Cardiac muscle cell (in vitro differentiated cells and primary cell): Measurements from ENCODE around the gene FBLN1. TPM values are rescaled to one million over a fixed set of nuclear protein-coding genes. Genes with fewer than 3 reads are reported as not detected.

Experiments
- DNase-seq, 2 donors: peaks; one replicate each; pipeline versions ENCODE4 v3.0.0 to v3.0.0-alpha.2; 2010 to 2017; ENCODE audit warnings: low read depth in 1 of 2, low spot score in 1 of 2
- H3K27ac ChIP-seq: fragments of 200-600 bp; sonication (generic); 2 replicates; pipeline ENCODE4 v1.5.1; 2016
- H3K27me3 ChIP-seq: fragments of 200-600 bp; sonication (generic); 2 replicates; pipeline ENCODE4 v1.6.0; 2016; ENCODE audit warnings: control low read depth
- H3K36me3 ChIP-seq: fragments of 200-600 bp; sonication (generic); 2 replicates; pipeline ENCODE4 v1.5.1; 2016; ENCODE audit warnings: control low read depth
- H3K4me1 ChIP-seq: fragments of 200-600 bp; sonication (generic); 2 replicates; pipeline ENCODE4 v1.8.1; 2017; ENCODE audit warnings: low read depth, mild to moderate bottlenecking, mixed run types
- H3K4me3 ChIP-seq: fragments of 200-600 bp; sonication (generic); 2 replicates; pipeline ENCODE4 v1.5.1; 2016; ENCODE audit warnings: mild to moderate bottlenecking
- H3K9me3 ChIP-seq: fragments of 200-600 bp; sonication (generic); 2 replicates; pipeline ENCODE4 v1.5.1; 2017; ENCODE audit warnings: low read depth, mild to moderate bottlenecking, control low read depth
- CTCF ChIP-seq: IDR thresholded peaks from 2 replicates; pipeline ENCODE4 v1.5.1; 2012; ENCODE audit warnings: low read depth, mild to moderate bottlenecking, low read length
- polyA plus RNA-seq: library from polyadenylated mRNA; unstranded; fragments of >200 nt; fragmentation: Nextera tagmentation; extraction: Ambion mirVana; gene quantifications from 2 replicates; pipeline ENCODE4 v1.2.1, GENCODE V29; 2016
- total RNA-seq: library from RNA; depleted of rRNA; stranded (reverse); fragments of >200 nt; gene quantifications from 2 replicates; pipeline ENCODE4 v1.2.3, GENCODE V29; 2016

Gene FBLN1
- total and polyA plus RNA-seq, 2 experiments from 2014 or later: 53.8 to 55.7 TPM

GRCh38 chr22:45503050-45503815 is 550 bp downstream of the FBLN1 start:
- H3K9me3 ChIP-seq: no peaks in the 10 kb centered on the region
- H3K4me1 ChIP-seq: peaks cover 27% of the 10 kb centered on the region
- DNase-seq: no peak
- H3K27me3 ChIP-seq: no peaks in the 10 kb centered on the region
- TF ChIP-seq CTCF: no peak
- no peak overlapping the region for H3K27ac ChIP-seq
- no peaks in the 10 kb centered on the region for H3K36me3 ChIP-seq
- H3K4me3 ChIP-seq: peak overlapping the region; percentile 55

GRCh38 chr22:45503816-45504372 is 1.2 kb downstream of the FBLN1 start:
- H3K4me3 ChIP-seq: peak overlapping the region; percentile 55
- H3K27me3 ChIP-seq: no peaks in the 10 kb centered on the region
- no peak for TF ChIP-seq CTCF
- no peaks in the 10 kb centered on the region for H3K36me3 ChIP-seq
- no peaks in the 10 kb centered on the region for H3K9me3 ChIP-seq
- H3K4me1 ChIP-seq: peaks cover 27% of the 10 kb centered on the region
- no peak overlapping the region for H3K27ac ChIP-seq
- no peak for DNase-seq

GRCh38 chr22:45504373-45505341 is 2.0 kb downstream of the FBLN1 start:
- DNase-seq: peak; percentile 70 to 81
- H3K27me3 ChIP-seq: no peaks in the 10 kb centered on the region
- TF ChIP-seq CTCF: no peak
- peak overlapping the region; percentile 55 for H3K4me3 ChIP-seq
- H3K9me3 ChIP-seq: no peaks in the 10 kb centered on the region
- H3K27ac ChIP-seq: peak overlapping the region; percentile 88
- H3K36me3 ChIP-seq: no peaks in the 10 kb centered on the region
- H3K4me1 ChIP-seq: peaks cover 27% of the 10 kb centered on the region

GRCh38 chr22:45505991-45506747 is 3.5 kb downstream of the FBLN1 start:
- Histone ChIP-seq H3K36me3 (no peaks in the 10 kb centered on the region), H3K9me3 (no peaks in the 10 kb centered on the region), H3K4me3 (no peak overlapping the region), H3K27me3 (no peaks in the 10 kb centered on the region), H3K4me1 (peaks cover 27% of the 10 kb centered on the region), H3K27ac (no peak overlapping the region)
- DNase-seq: no peak
- TF ChIP-seq CTCF: no peak

- H3K27me3 ChIP-seq: no peaks in the 10 kb centered on the region
- H3K27ac ChIP-seq: no peak overlapping the region
- peaks cover 30% of the 10 kb centered on the region for H3K4me1 ChIP-seq
- TF ChIP-seq CTCF: no peak
- H3K36me3 ChIP-seq: no peaks in the 10 kb centered on the region
- no peak for DNase-seq
- H3K4me3 ChIP-seq: no peak overlapping the region
- no peaks in the 10 kb centered on the region for H3K9me3 ChIP-seq
These were observed 4.2 kb downstream of the FBLN1 start for GRCh38 chr22:45506816-45507360.
